Psoas muscle (tissue), 8 donors: ENCODE measurements around the gene KAZN. TPM values are rescaled to one million over a fixed set of nuclear protein-coding genes. Genes with fewer than 3 reads are reported as not detected.

Experiments used
- ATAC-seq, 4 donors: fragments of 200-7000 bp; cut with Tn5 transposase; one replicate each; pipeline ENCODE4 v1.9.1; 2020; ENCODE audit warnings: moderate library complexity in 3 of 4, mild to moderate bottlenecking in 2 of 4
- DNase-seq, 2 donors: peaks; one replicate each; pipeline ENCODE4 v3.0.0-alpha.2; 2020
- H3K27ac ChIP-seq: fragments of 200-600 bp; one replicate; pipeline ENCODE4 v1.8.0; 2022
- H3K27me3 ChIP-seq, 3 donors: fragments of 200-600 bp in 1 of 3; one replicate each; pipeline versions ENCODE4 v1.6.1 to v1.8.0; 2013 to 2022; ENCODE audit warnings: low read length in 2 of 3, mild to moderate bottlenecking in 2 of 3, moderate library complexity in 1 of 3; ENCODE audit not compliant: insufficient read depth in 3 of 3
- H3K36me3 ChIP-seq, 2 donors: fragments of 200-600 bp in 1 of 2; one replicate each; pipeline versions ENCODE4 v1.6.1 to v1.8.0; 2013 to 2022; ENCODE audit warnings: low read depth in 1 of 2, mild to moderate bottlenecking in 1 of 2, moderate library complexity in 1 of 2; ENCODE audit not compliant: insufficient read depth in 1 of 2
- H3K4me1 ChIP-seq: fragments of 200-600 bp; one replicate; pipeline ENCODE4 v1.8.0; 2022
- H3K4me3 ChIP-seq: fragments of 200-600 bp; one replicate; pipeline ENCODE4 v1.8.0; 2022; ENCODE audit warnings: mild to moderate bottlenecking
- H3K9me3 ChIP-seq: fragments of 200-600 bp; one replicate; pipeline ENCODE4 v1.8.0; 2022
- CTCF ChIP-seq: fragments of 200-600 bp; IDR thresholded peaks from one replicate; pipeline ENCODE4 v1.8.0; 2022; ENCODE audit warnings: antibody characterized with exemption
- WGBS, 3 donors: extraction: QIAGEN DNeasy Blood & Tissue Kit; methylation state at CpG; one replicate each; pipeline versions ENCODE4 v1.1.6 to v1.1.7; 2013; 5-methylcytosine and 5-hydroxymethylcytosine counted together
- intact Hi-C, 2 donors: fragments of 100-400 bp; cut with DNase I; formaldehyde crosslinking; loops; one replicate each; pipeline versions ENCODE4 v1.11.0 to v1.14.2; 2022
- polyA plus RNA-seq, 3 donors: library from polyadenylated mRNA; stranded (reverse); fragments of 200-250 nt; gene quantifications; one replicate each; pipeline ENCODE4 v1.2.3, GENCODE V29; 2013
- total RNA-seq, 4 donors: library from RNA; stranded (reverse); fragmentation: NEBNext Ultra II Directional in 2 of 4; extraction: Animal tissue kit (Norgen Biotek cat#: 25700) in 2 of 4; gene quantifications; one replicate each; pipeline versions ENCODE4 v1.2.1 to v1.2.4, GENCODE V29; 2021 to 2023
- donor health status: healthy with polysubstance abuse.
- donor health status: DM: no; HTN: no; CAD: no; lungs with moderate emphysema.
- donor health status: Bipolar disorder and iron deficiency.
- donor health status: healthy.
- donor health status: DM: yes; HTN: yes; CAD: no.
- donor health status: DM: no; HTN: no; CAD: no.
- donor health status: DM: no; HTN: no; CAD: no.
- donor health status: DM: yes; HTN: yes; CAD: no.

KAZN gene
- total and polyA plus RNA-seq, 7 donors, result 0.23 to 2.3 (median 0.97) TPM

GRCh38 chr1:14928886-14929546 lies 330.5 kb downstream of the KAZN start:
- 88 to 95% (median 90%) methylated on average over 2 of the region's 2 CpGs for WGBS, 3 donors
- intact Hi-C loops, result no loop called here
- H3K4me3 ChIP-seq, result no peak overlapping the region

GRCh38 chr1:14929547-14930246 lies 331.2 kb downstream of the KAZN start:
- intact Hi-C loops, result no loop called here
- DNase-seq (no peak), ATAC-seq (no peak)
- H3K27ac ChIP-seq, result no peak overlapping the region
- WGBS, 3 donors, result 30 to 43% (median 34%) methylated on average over 22 of the region's 22 CpGs
- H3K4me1 ChIP-seq, result no peaks in the 10 kb centered on the region
- TF ChIP-seq CTCF, result no peak
- peaks cover 0 to 54% (median 15%) of the 10 kb centered on the region in 3 donors for H3K27me3 ChIP-seq
- no peaks in the 10 kb centered on the region for H3K9me3 ChIP-seq
- no peak overlapping the region for H3K4me3 ChIP-seq
- no peaks in the 10 kb centered on the region for H3K36me3 ChIP-seq

More at GRCh38 chr1:14928886-14929546, 330.5 kb downstream of the KAZN start:
- no peaks in the 10 kb centered on the region for H3K9me3 ChIP-seq
- no peak for TF ChIP-seq CTCF
- no peaks in the 10 kb centered on the region for H3K4me1 ChIP-seq
- H3K27ac ChIP-seq, result no peak overlapping the region
- ATAC-seq (no peak), DNase-seq (no peak)
- H3K27me3 ChIP-seq, result peaks cover 0 to 56% (median 15%) of the 10 kb centered on the region in 3 donors
- H3K36me3 ChIP-seq, result no peaks in the 10 kb centered on the region

- Histone ChIP-seq H3K27ac (no peak overlapping the region), H3K4me3 (no peak overlapping the region), H3K27me3 (peaks cover 0 to 47% (median 14%) of the 10 kb centered on the region in 3 donors), H3K9me3 (no peaks in the 10 kb centered on the region), H3K36me3 (no peaks in the 10 kb centered on the region), H3K4me1 (no peaks in the 10 kb centered on the region)
- no peak for TF ChIP-seq CTCF
- ATAC-seq (no peak), DNase-seq (no peak)
- 24 to 31% (median 25%) methylated on average over 15 of the region's 15 CpGs for WGBS, 3 donors
- intact Hi-C loops, result no loop called here
Observed at GRCh38 chr1:14930247-14930965, 331.9 kb downstream of the KAZN start.

- Histone ChIP-seq H3K36me3 (no peaks in the 10 kb centered on the region), H3K4me1 (no peaks in the 10 kb centered on the region), H3K4me3 (no peak overlapping the region), H3K27me3 (peaks cover 0 to 35% (median 10%) of the 10 kb centered on the region in 3 donors), H3K27ac (no peak overlapping the region), H3K9me3 (no peaks in the 10 kb centered on the region)
- intact Hi-C loops, result no loop called here
- DNase-seq, result no peak
- 89 to 96% (median 92%) methylated on average over 18 of the region's 18 CpGs for WGBS, 3 donors
- no peak for TF ChIP-seq CTCF
- ATAC-seq, result no peak
Observed at GRCh38 chr1:14932034-14932638, 333.7 kb downstream of the KAZN start.
